NCI-H128 (cell line): ENCODE measurements around the gene GET4.
A peak's percentile ranks its signal among the peaks of the same experiment; 100 is the strongest.
"Not testable (repeated sequence)": the region's sequence is repeated elsewhere in the genome, so short reads cannot be mapped to it uniquely, and the experiment has no call there.

Source experiments
- DNase-seq: peaks from one replicate; lab custom pipeline; 2025; ENCODE audit not compliant: unreplicated experiment; lab: John Stamatoyannopoulos, UW

GET4 gene

GRCh38 chr7:898855-899681 is 22.7 kb downstream of the GET4 start:
- no peak for DNase-seq

GRCh38 chr7:899806-900205 is 23.5 kb downstream of the GET4 start:
- DNase-seq, result no peak

DNA sequence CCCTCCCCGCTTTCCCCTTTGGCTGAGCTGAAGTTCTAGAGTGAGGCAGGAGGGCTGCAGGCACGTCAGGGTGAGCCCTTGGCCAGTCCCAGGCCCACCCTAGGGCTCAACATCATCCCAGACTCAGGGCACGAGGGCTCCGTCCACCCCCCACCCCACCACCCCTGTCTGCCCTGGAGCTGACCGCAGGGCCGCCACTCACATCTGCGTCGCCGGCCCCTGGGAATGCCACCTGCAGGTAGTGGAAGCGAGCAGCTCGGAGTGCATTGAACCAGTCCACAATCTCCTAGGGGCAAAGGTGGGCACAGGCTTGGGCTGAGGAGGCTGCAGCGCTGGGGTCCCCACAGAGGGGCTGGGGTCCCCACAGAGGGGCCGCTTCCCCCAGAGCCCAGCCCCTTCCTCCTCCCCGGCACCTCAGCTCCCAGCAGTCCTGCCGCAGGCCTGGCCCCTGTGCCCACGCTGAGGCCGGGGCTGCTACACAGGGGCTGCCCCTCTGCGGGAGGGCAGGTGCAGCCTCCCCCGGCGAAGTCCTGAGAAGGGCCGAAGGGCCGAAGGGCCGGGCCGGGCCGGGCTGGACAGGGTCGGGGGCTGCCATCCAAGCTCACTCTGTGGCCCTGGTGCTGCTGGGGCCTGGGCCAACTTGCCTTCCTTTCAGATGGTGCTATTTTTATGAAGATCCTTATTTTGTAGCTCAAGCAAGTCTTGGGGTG is 24.1 kb downstream of the GET4 start:
- no peak for DNase-seq

DNA sequence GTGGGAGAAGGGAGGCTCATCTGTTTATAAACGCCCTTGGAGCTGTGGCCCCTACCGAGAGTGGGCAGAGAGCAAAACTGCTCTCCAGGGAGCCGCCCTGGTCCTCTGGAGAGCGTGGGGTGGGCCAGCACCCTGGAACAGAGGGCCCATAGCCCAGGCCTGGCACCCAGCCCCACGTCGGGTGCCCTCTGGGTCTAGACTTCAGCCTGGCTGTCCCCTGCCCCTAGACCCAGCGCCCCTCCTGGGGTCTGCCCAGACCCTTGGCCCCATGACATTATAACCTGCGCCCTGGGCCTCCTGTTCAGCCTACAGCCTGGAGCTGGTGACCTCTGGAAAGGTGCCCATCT is 24.7 kb downstream of the GET4 start:
- DNase-seq, result no peak

DNA sequence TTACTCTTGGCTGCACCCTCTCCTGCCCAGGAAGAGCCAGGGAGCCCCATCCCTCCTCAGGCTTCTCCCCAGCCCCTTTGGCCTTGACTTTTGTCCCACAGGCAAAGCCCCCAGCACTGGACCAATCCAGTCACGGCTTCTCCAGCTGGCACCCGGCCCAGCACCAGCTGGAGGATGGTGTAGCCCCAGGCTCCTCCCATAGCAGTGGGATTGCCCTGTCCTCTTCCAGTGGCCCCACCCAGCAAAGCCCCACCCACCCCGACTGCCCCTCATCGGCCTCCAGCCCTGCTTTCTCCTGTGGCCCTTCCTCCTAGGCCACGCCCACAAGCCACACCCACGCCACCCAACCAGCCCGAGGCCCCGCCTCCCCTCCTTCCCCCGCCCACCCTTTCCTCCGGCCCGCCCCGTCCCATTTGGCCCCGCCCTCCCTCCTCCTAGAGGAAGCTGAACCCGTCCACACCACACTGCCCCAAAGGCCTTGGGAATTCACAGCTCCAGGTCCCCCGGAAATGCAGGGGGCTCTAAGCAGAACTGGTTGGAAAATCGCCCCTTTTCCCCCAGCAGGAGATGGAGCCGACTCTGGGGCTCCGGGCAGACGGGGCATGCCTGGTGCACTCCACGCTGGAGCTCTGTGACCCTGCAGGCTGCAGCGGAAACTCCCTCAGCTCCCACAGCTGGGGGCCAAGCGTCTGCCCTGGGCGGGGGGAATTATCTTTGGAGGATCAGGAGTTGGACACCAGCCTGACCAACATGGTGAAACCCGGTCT is 25.2 kb downstream of the GET4 start:
- DNase-seq, result peak; percentile 52

DNA sequence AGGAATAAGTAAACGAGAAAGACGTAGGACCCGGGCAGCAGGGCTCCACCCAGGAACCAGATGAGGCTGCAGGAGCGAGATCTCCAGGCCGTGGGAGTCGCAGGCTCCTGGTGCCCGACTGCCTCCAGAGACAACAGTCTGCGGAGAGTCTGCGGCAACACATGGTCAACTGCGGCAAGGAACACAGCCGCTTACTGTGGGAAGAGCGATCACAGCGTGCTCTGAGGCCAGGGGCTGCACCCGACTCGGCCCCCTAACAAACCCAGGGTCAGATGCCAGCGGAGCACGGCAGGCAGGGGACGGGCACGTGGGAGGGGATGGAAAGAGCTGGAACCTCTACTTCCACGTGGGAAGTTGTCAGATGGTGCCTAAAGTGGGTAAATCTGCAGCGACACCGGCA is 26.6 kb downstream of the GET4 start:
- no peak for DNase-seq

GRCh38 chr7:903921-904755 is 27.8 kb downstream of the GET4 start:
- DNase-seq, result no peak

DNA sequence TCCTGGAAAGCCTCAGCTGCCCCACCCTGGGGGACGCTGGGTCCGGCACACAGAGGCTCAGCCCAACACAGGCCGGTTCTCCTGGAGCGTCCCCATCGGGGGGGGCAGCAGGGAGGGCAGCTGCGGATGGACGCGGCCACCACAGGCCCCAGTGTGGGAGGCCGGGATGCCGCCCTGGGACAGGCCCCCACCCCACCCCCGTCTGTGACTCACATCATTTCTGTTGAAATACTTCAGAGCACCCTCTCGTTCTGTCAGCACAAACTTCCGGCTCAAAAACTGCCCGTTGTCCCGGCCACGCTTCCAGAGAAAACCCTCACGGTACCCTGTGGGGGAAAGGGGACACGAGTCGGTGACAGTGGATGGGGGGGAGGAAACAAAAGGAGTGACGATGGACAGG is 28.5 kb downstream of the GET4 start:
- no peak for DNase-seq

- DNase-seq, result no peak
Measured at GRCh38 chr7:906776-907157, 30.4 kb downstream of the GET4 start.

DNA sequence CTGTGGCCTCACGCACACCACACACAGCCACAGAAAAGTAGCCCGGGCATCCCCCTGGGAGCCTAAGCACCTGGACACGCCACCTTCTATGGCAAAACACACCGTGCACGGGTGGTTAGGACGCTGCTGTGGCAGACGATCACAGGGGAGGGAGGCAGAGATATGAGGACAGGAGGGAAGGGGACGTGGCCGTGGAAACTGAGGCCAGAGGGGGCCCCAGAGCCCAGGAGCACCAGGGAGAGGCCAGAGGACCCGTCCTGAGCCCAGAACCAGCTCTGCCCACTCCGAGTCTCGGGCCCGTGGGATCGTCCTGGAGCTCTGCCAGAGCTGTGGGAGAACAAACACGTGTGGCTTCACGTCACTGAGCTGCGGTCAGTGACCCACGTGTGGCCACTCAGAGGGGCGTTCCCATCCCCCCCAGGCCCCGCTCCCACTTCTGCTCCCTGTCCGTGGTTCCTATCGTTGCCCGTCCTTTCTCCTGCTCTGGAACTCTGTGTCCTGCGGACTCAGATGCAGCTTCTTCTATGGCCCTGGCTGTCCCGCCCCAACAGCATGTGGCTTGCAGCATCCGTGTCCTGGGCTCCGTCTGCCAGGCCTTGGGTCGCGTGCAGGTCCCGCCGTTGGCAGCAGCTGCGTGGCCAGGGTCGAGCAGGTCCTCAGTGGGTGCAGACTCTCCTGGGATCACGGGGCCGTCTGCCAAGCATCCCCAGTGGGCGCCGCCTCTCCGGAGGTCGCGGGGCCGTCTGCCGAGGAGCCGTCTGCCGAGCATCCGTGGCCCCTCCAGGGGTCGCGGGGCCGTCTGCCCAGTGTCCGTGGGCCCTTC is 31.0 kb downstream of the GET4 start:
- no peak for DNase-seq

DNA sequence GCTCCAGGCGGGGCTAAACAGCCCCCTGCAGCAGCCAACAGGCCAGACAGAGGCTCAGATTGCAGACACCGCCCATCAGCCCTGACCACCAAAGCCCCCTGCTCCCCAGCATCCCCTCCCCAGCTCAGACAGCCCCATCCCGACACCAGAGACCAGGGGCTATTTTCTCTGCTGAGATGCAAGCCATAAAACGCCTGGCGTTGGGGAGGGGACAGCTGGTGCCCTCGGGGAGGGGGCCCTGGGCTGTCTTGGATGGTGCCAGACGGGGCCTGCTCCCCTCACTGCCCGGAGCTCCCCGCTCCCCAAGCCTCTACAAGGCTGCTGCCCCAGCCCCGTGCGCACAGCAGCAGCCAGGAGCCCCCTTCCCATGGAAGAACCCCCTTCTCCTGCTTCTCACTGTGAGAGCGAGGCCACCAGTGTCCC is 31.8 kb downstream of the GET4 start:
- DNase-seq, result no peak

DNA sequence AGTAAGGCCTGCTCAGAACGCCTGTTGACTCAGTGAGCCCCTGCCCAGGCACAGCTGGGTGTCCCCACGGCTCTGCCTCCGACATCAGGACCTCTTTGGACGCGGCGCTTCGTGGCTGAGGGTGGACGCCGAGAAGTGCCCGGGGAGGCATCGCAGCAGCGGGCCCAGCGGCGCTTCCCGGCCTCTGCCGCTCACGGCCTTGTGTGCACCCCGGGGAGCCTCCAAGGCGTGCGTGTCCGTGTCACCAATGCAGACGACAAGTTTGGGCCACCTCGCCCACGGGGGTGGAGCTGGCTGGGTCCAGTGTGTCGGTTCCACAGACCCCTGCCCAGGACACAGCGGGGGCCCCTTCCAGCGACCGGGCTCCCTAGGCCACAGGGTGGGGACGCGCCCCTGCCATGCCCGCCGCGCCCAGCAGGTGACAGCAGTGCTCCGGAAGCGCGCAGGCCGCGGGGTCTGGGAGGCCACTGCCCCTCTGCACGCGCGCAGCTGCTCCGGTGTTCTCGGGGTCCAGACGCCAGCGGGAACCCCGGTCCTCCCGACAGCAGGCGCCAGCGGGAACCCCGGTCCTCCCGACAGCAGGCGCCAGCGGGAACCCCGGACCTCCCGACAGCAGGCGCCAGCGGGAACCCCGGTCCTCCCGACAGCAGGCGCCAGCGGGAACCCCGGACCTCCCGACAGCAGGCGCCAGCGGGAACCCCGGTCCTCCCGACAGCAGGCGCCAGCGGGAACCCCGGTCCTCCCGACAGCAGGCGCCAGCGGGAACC is 32.4 kb downstream of the GET4 start:
- DNase-seq, result not testable (repeated sequence)

DNA sequence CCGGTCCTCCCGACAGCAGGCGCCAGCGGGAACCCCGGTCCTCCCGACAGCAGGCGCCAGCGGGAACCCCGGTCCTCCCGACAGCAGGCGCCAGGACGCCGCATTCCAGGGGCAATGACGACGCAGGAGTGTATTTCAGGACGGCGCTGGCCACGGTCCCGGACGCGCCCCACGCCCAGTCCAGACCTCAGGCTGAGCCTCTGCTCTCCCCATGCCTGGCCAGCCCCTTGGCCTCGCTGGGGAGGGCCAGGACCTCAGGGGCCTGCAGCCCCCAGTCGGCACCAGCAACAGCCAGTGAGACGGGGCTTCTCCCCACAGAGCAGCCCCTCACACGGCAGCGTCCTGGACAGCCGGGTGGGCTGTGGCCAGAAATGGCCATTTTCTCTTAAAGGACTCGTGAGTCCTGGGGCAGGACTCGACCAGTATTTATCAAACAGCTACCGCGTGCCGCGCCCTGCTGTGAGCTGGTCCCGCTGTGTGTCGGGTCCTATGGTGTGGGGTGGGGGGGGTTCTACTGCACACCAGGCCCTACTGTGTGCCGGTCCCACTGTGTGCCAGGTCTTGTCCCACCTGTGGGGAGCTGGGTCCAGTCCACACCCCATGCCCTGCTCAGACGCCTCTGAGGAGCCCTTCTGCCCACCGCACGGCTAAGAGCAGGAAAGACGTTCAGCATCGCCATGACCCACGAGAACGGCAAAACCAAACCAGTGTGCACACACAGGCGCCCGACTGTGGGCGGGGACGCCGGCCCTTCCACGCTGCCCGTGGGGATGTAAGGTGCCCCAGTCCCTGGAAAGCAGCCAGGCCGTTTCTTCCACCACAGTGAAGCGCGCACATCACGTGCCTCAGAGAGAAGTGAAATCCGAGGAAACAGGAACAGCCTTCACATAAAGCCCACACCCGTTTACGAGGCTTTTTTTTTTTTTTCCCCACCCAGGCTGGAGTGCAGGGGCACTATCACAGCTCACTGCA is 33.3 kb downstream of the GET4 start:
- DNase-seq, result no peak

DNA sequence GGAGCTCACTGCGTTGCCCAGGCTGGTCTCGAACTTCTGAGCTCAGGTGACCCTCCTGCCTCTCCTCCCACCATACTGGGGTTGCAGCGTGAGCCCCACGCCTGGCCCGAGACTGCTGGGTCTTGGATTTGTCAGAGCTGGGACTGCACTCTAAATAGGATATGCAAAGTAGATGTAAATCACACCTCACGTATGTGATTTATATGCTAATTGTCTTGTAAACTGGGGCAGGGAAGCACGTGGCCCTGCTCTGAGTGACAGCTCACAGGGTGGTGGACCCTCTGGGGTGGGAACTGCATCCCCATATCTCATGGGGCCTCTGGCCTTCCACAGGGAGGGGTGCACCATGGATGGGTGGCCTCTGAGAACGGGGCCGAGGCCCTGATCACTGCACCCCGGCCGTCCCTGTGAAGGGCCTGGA is 34.1 kb downstream of the GET4 start:
- no peak for DNase-seq

- no peak for DNase-seq
Measured at GRCh38 chr7:910931-911431, 34.6 kb downstream of the GET4 start.

DNA sequence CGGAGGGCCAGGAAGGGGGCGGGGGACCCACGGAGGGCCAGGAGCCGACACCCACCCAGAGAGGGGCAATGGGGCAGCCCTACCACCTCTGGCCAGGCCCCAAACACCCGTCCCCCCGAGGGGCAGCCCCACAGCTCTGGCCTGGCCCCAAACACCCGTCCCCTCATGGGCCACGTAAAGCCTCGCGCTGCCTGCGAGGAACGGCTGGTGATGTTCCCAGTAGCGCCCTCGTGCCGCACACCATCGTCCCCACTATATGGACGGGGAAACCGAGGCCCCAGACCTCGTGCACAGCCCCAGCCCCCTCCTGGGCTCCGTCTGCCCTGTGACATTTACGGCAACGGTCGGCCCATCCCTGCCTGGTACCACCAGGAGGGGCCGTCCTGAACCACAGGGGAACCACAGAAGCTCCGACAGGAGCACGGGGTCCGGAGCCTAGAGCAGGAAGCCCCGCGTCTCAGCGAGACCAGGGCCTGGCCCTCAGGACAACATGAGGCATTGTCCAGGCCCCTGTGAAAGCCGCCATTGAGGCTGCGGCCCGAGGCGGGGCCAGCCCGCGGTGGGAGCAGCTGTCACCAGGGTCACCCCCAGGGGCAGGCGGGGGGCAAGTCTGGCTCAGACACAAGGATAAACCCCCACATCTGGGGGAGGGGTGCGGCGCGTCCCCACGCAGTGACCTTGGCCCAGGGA is 35.6 kb downstream of the GET4 start:
- no peak for DNase-seq

DNA sequence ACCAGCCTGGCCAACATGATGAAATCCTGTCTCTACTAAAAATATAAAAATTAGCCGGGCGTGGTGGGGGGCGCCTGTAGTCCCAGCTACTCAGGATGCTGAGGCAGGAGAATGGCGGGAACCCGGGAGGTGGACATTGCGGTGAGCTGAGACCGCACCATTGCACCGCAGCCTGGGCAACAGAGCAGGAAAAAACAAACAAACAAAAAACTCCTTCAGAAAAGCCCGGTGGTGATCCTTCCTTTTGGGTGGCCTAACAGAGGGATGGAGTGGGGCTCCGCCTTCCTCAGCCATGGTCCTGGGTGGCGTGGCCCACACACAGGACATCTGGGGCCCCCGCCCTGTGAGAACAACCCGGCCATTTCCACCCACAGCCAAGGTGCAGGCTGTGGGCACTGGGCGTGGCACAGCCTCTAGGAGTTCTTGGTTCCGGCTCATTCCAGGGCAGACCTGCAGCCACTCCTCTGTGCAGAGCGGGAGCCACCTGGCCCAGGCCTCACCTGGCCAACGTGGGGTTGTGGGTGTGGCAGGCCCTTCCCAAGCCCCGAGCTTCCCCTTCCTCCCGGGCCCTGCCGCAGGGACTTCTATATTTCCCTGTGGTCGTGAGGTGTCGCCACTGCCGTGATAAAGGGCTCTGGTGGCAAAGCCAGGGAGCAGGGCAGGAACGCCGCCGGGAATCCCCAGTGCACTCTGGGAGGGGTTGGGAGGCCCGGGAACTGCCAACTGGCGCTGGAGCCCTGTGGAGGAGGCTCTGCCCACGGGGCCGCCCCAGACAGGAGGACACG is 37.6 kb downstream of the GET4 start:
- no peak for DNase-seq
